KBM-7 (cell line): ENCODE measurements around the gene OTOG.
A peak's percentile ranks its signal among the peaks of the same experiment; 100 is the strongest.

Source experiments
- DNase-seq: peaks from one replicate; pipeline ENCODE4 v3.0.0-alpha.2; 2015
- in situ Hi-C: fragments of 300-500 bp; cut with MboI; formaldehyde crosslinking; loops from 2 replicates; pipeline ENCODE4 v1.14.3; 2020; ENCODE audit warnings: low sequenced_read_pairs, low pct_unique_long_range_greater_than_20kb, mixed read lengths

Gene OTOG

GRCh38 chr11:17552392-17553248, 5.6 kb downstream of the OTOG start:
- DNase-seq = no peak
- in situ Hi-C loops = no loop called here

- in situ Hi-C loops = no loop called here
- no peak for DNase-seq
Measured at GRCh38 chr11:17553249-17553546, 6.1 kb downstream of the OTOG start.

GRCh38 chr11:17554487-17554886, 7.4 kb downstream of the OTOG start:
- no peak for DNase-seq
- in situ Hi-C loops = no loop called here

GRCh38 chr11:17556999-17557398, 9.9 kb downstream of the OTOG start:
- DNase-seq = no peak
- in situ Hi-C loops = no loop called here

- in situ Hi-C loops = no loop called here
- no peak for DNase-seq
Measured at GRCh38 chr11:17558025-17558780, 11.1 kb downstream of the OTOG start.

GRCh38 chr11:17558916-17559315, 11.9 kb downstream of the OTOG start:
- in situ Hi-C loops = no loop called here
- DNase-seq = no peak

GRCh38 chr11:17559341-17560087, 12.5 kb downstream of the OTOG start:
- no peak for DNase-seq
- in situ Hi-C loops = no loop called here

- in situ Hi-C loops = no loop called here
- DNase-seq = no peak
Measured at GRCh38 chr11:17560281-17561110, 13.4 kb downstream of the OTOG start.

GRCh38 chr11:17561111-17561415, 14.0 kb downstream of the OTOG start:
- in situ Hi-C loops = no loop called here

GRCh38 chr11:17561526-17561925, 14.5 kb downstream of the OTOG start:
- in situ Hi-C loops = no loop called here
- no peak for DNase-seq

More at GRCh38 chr11:17561111-17561415, 14.0 kb downstream of the OTOG start:
- DNase-seq = no peak

GRCh38 chr11:17563231-17563646, 16.2 kb downstream of the OTOG start:
- DNase-seq = peak; percentile 19
- in situ Hi-C loops = no loop called here

- DNase-seq = no peak
- in situ Hi-C loops = no loop called here
Measured at GRCh38 chr11:17563961-17564686, 17.1 kb downstream of the OTOG start.

GRCh38 chr11:17564687-17565042, 17.6 kb downstream of the OTOG start:
- DNase-seq = no peak
- in situ Hi-C loops = no loop called here

GRCh38 chr11:17568944-17569343, 21.9 kb downstream of the OTOG start:
- no peak for DNase-seq
- in situ Hi-C loops = no loop called here

GRCh38 chr11:17570034-17570433, 23.0 kb downstream of the OTOG start:
- in situ Hi-C loops = no loop called here
- DNase-seq = no peak

- in situ Hi-C loops = no loop called here
- DNase-seq = no peak
Measured at GRCh38 chr11:17571431-17572358, 24.6 kb downstream of the OTOG start.

- peak; percentile 35 for DNase-seq
- in situ Hi-C loops = no loop called here
Measured at GRCh38 chr11:17572359-17572690, 25.3 kb downstream of the OTOG start.
